Common myeloid progenitor, CD34-positive (primary cell): ENCODE measurements around the gene RTN1.

Experiments
- CTCF ChIA-PET: fragments of 350-600 bp; sonication (Branson Sonifier 250); formaldehyde crosslinking; loops from one replicate; lab custom pipeline; 2021; ENCODE audit warnings: antibody characterized with exemption; lab: Charles Lee
- POLR2A ChIA-PET: fragments of 350-600 bp; sonication (Branson Sonifier 250); formaldehyde crosslinking; loops from one replicate; lab custom pipeline; 2021; ENCODE audit warnings: antibody characterized with exemption; lab: Charles Lee
- DNase-seq, 3 donors: peaks; one replicate each; pipeline versions ENCODE4 v3.0.0 to v3.0.0-alpha.2; 2013
- H3K27ac ChIP-seq, 2 experiments: 1 replicate in 1 of 2; 2 replicates in 1 of 2; pipeline ENCODE4 v1.7.0; 2013; ENCODE audit warnings: inconsistent platforms in 2 of 2, low read length in 2 of 2, mild to moderate bottlenecking in 2 of 2, low read depth in 1 of 2, moderate library complexity in 1 of 2; ENCODE audit not compliant: severe bottlenecking in 2 of 2, insufficient read depth in 1 of 2, poor library complexity in 1 of 2
- H3K27me3 ChIP-seq, 5 experiments: replicated peaks in 2 of 5; 1 replicate in 3 of 5; 2 replicates in 2 of 5; pipeline versions ENCODE4 v1.6.1 to v1.7.0; 2013; ENCODE audit warnings: low read length in 4 of 5, mild to moderate bottlenecking in 2 of 5, moderate library complexity in 2 of 5, inconsistent platforms in 1 of 5; ENCODE audit not compliant: insufficient read depth in 5 of 5, control insufficient read depth in 4 of 5
- H3K36me3 ChIP-seq, 4 experiments: 1 replicate in 2 of 4; 2 replicates in 2 of 4; pipeline versions ENCODE4 v1.6.1 to v1.7.0; 2013; ENCODE audit warnings: low read length in 3 of 4, control low read depth in 1 of 4, mild to moderate bottlenecking in 1 of 4; ENCODE audit not compliant: control insufficient read depth in 4 of 4, insufficient read depth in 4 of 4
- H3K4me1 ChIP-seq, 4 experiments: 1 replicate in 3 of 4; 2 replicates in 1 of 4; pipeline versions ENCODE4 v1.6.1 to v1.7.1; 2013; ENCODE audit warnings: low read length in 3 of 4, mild to moderate bottlenecking in 3 of 4, control low read depth in 1 of 4, inconsistent platforms in 1 of 4, moderate library complexity in 1 of 4; ENCODE audit not compliant: control insufficient read depth in 4 of 4, insufficient read depth in 4 of 4; ENCODE audit errors: control extremely low read depth in 1 of 4
- H3K4me3 ChIP-seq, 7 experiments: 1 replicate in 4 of 7; 2 replicates in 3 of 7; pipeline versions ENCODE4 v1.5.1 to v1.7.0; 2013; ENCODE audit warnings: mild to moderate bottlenecking in 7 of 7, low read length in 6 of 7, moderate library complexity in 6 of 7, inconsistent platforms in 2 of 7, low read depth in 2 of 7, control low read depth in 1 of 7; ENCODE audit not compliant: insufficient read depth in 4 of 7, control insufficient read depth in 1 of 7; ENCODE audit errors: extremely low read depth in 1 of 7
- H3K9me3 ChIP-seq, 5 experiments: 1 replicate in 4 of 5; 2 replicates in 1 of 5; pipeline versions ENCODE4 v1.6.1 to v1.7.1; 2013; ENCODE audit warnings: low read length in 4 of 5, mild to moderate bottlenecking in 2 of 5, inconsistent platforms in 1 of 5, low read depth in 1 of 5, moderate library complexity in 1 of 5; ENCODE audit not compliant: control insufficient read depth in 4 of 5, insufficient read depth in 2 of 5; ENCODE audit errors: control extremely low read depth in 1 of 5
- WGBS: methylation state at CpG from one replicate; pipeline ENCODE4 v1.1.5; 2013; ENCODE audit not compliant: insufficient coverage; 5-methylcytosine and 5-hydroxymethylcytosine counted together

RTN1 gene

GRCh38 chr14:59582161-59582560 is 288.4 kb downstream of the RTN1 start:
- ChIA-PET CTCF (interaction anchor here (0.9 to 1.9 kb wide), 3 partner anchors 71 to 78 kb away, joined by 5 to 8 read pairs (median 5); no protein-coding TSS in a partner anchor), POLR2A (no interaction called here)
- H3K27me3 ChIP-seq = no peaks in the 10 kb centered on the region
- DNase-seq = no peak
- H3K9me3 ChIP-seq = no peaks in the 10 kb centered on the region
- H3K27ac ChIP-seq = no peak overlapping the region
- H3K4me3 ChIP-seq = no peak overlapping the region
- no peaks in the 10 kb centered on the region for H3K36me3 ChIP-seq
- H3K4me1 ChIP-seq = peaks cover 11 to 31% (median 17%) of the 10 kb centered on the region in 4 experiments
- 100% methylated on average over 1 of the region's 3 CpGs for WGBS

GRCh38 chr14:59580911-59581310 is 289.7 kb downstream of the RTN1 start:
- CTCF ChIA-PET = interaction anchor here (1.8 to 1.9 kb wide), 2 partner anchors 74 to 77 kb away, joined by 5 to 8 read pairs; no protein-coding TSS in a partner anchor
- H3K4me3 ChIP-seq = no peak overlapping the region
- POLR2A ChIA-PET = no interaction called here
- H3K27me3 ChIP-seq = no peaks in the 10 kb centered on the region
- H3K4me1 ChIP-seq = peaks cover 5 to 26% (median 18%) of the 10 kb centered on the region in 4 experiments
- no peak for DNase-seq
- H3K9me3 ChIP-seq = no peaks in the 10 kb centered on the region
- no peaks in the 10 kb centered on the region for H3K36me3 ChIP-seq
- H3K27ac ChIP-seq = no peak overlapping the region
- 100% methylated on average over 1 of the region's 2 CpGs for WGBS

- no peaks in the 10 kb centered on the region for H3K27me3 ChIP-seq
- CTCF ChIA-PET = interaction anchor here (0.7 to 16.3 kb wide), 24 partner anchors 10 to 321 kb away, joined by 3 to 536 read pairs (median 5); partner anchors contain the start of genes GPR135, JKAMP and L3HYPDH
- peak within 1 kb of the TSS; percentile 78 to 90 for H3K27ac ChIP-seq
- 25% methylated on average over 30 of the region's 46 CpGs for WGBS
- POLR2A ChIA-PET = interaction anchor here (0.6 to 1.2 kb wide), 3 partner anchors 69 to 373 kb away, joined by 3 to 5 read pairs (median 3); no protein-coding TSS in a partner anchor
- H3K9me3 ChIP-seq = no peaks in the 10 kb centered on the region
- H3K4me1 ChIP-seq = peaks cover 3 to 41% (median 11%) of the 10 kb centered on the region in 4 experiments
- peak within 1 kb of the TSS; percentile 70 to 98 (median 91) for H3K4me3 ChIP-seq
- DNase-seq = peak; percentile 94 to 97 (median 97)
- no peaks in the 10 kb centered on the region for H3K36me3 ChIP-seq
Measured at GRCh38 chr14:59576332-59577294, 294.0 kb downstream of the RTN1 start, which contains the start of gene CCDC175. TSS of gene CCDC175 (minus strand) at chr14:59576812. CDS start at chr14:59576775, 37 bp downstream.

- peak; percentile 56 to 60 (median 59) for DNase-seq
- H3K4me3 ChIP-seq = no peak overlapping the region
- ChIA-PET POLR2A (interaction anchor here (0.6 kb wide), 1 partner anchor 1130 kb away, joined by 6 read pairs; no protein-coding TSS in a partner anchor), CTCF (interaction anchor here (0.6 to 16.3 kb wide), 9 partner anchors 11 to 601 kb away, joined by 3 to 536 read pairs (median 4); partner anchors contain the start of genes JKAMP and L3HYPDH)
- H3K9me3 ChIP-seq = no peaks in the 10 kb centered on the region
- no peak overlapping the region for H3K27ac ChIP-seq
- peaks cover 0 to 5% (median 0%) of the 10 kb centered on the region in 4 experiments for H3K36me3 ChIP-seq
- H3K27me3 ChIP-seq = no peaks in the 10 kb centered on the region
- H3K4me1 ChIP-seq = peaks cover under 1 to 85% (median 20%) of the 10 kb centered on the region in 4 experiments
Measured at GRCh38 chr14:59570122-59570521, 300.5 kb downstream of the RTN1 start.

GRCh38 chr14:59566725-59567124 is 303.9 kb downstream of the RTN1 start:
- Histone ChIP-seq H3K36me3 (peaks cover 0 to 5% (median 0%) of the 10 kb centered on the region in 4 experiments), H3K9me3 (no peaks in the 10 kb centered on the region), H3K4me1 (peaks cover 21 to 90% (median 35%) of the 10 kb centered on the region in 4 experiments), H3K27me3 (no peaks in the 10 kb centered on the region), H3K27ac (peak overlapping the region in 1 of 2 experiments; percentile 1), H3K4me3 (no peak overlapping the region)
- 100% methylated on average over 2 of the region's 3 CpGs for WGBS
- POLR2A ChIA-PET = no interaction called here
- DNase-seq = no peak
- CTCF ChIA-PET = interaction anchor here (1.3 to 16.3 kb wide), 4 partner anchors 11 to 61 kb away, joined by 3 to 536 read pairs (median 25); partner anchors contain the start of gene CCDC175

- no peak for DNase-seq
- Histone ChIP-seq H3K27me3 (no peaks in the 10 kb centered on the region), H3K36me3 (peaks cover 0 to 5% (median 0%) of the 10 kb centered on the region in 4 experiments), H3K9me3 (no peaks in the 10 kb centered on the region), H3K27ac (peak overlapping the region in 1 of 2 experiments; percentile 1), H3K4me3 (no peak overlapping the region), H3K4me1 (peaks cover 21 to 87% (median 35%) of the 10 kb centered on the region in 4 experiments)
- CTCF ChIA-PET = interaction anchor here (0.6 to 16.3 kb wide), 5 partner anchors 11 to 67 kb away, joined by 3 to 536 read pairs (median 3); partner anchors contain the start of gene CCDC175
- WGBS = 78% methylated on average over 1 of the region's 1 CpG
- POLR2A ChIA-PET = no interaction called here
Measured at GRCh38 chr14:59566296-59566695, 304.3 kb downstream of the RTN1 start.
